ENCODE measurements around the gene ATN1. TPM values are rescaled to one million over a fixed set of nuclear protein-coding genes. Genes with fewer than 3 reads are reported as not detected.
A peak's percentile ranks its signal among the peaks of the same experiment; 100 is the strongest.

ATN1 gene
- total and polyA plus RNA-seq, 9 of the 15 experiments (the other 6 are each of a cell fraction or from before 2014, with no cell fraction given): 0.15 to 49.8 (median 2.7) TPM

GRCh38 chr12:6961278-6961694 lies 33.5 kb downstream of the ATN1 start (continued):
- TF ChIP-seq MGA (IDR thresholded peaks at IDR 0.05) (peak; percentile 67), ATF6 (CRISPR knock-in tag; IDR thresholded peaks at IDR 0.05) (no peak), ZNF507 (tag; conservative IDR thresholded peaks at IDR 0.05) (no peak), ZNF76 (CRISPR knock-in tag; IDR thresholded peaks at IDR 0.05; ENCODE audit: borderline replicate concordance) (no peak), SP1 (CRISPR knock-in tag; IDR thresholded peaks at IDR 0.05) (no peak), IRF9 (tag; IDR thresholded peaks at IDR 0.05) (no peak), NFE2 (IDR thresholded peaks at IDR 0.05; ENCODE audit: low read depth) (peak; percentile 56; the same call in 1 of the 2 replicates), SMAD1 (IDR thresholded peaks at IDR 0.05; ENCODE audit: low read depth, low read length, partially characterized antibody) (no peak), RBM17 (IDR thresholded peaks at IDR 0.05; ENCODE audit: borderline replicate concordance, low read depth, low read length) (no peak), SMARCE1 (IDR thresholded peaks at IDR 0.05) (0 out of 2 replicates have a peak, but pooled peaks have one; percentile 30), ZNF449 (CRISPR knock-in tag; IDR thresholded peaks at IDR 0.05) (no peak)

All from K562 (cell line).